WTC11 (cell line): ENCODE data around the gene GPR61. TPM values are rescaled to one million over a fixed set of nuclear protein-coding genes. Genes with fewer than 3 reads are reported as not detected.

Source experiments
- ATAC-seq: fragments of 200-7000 bp; cut with Tn5 transposase; 2 replicates; pipeline ENCODE4 v1.10.0; 2021; ENCODE audit warnings: mild to moderate bottlenecking, moderate library complexity
- CTCF ChIA-PET: fragments of 300-600 bp; sonication (Branson Sonifier 250); formaldehyde crosslinking; loops from one replicate; lab custom pipeline; 2021; ENCODE audit warnings: antibody characterized with exemption; lab: Charles Lee
- POLR2A ChIA-PET: fragments of 350-600 bp; sonication (Branson Sonifier 250); formaldehyde crosslinking; loops from one replicate; lab custom pipeline; 2021; ENCODE audit warnings: antibody characterized with exemption; lab: Charles Lee
- DNase-seq: peaks from one replicate; pipeline ENCODE4 v3.0.0; 2021; ENCODE audit warnings: low spot score
- H3K27ac Mint-ChIP-seq: 2 replicates; pipeline ENCODE4 v1.8.0; 2021; ENCODE audit warnings: mixed read lengths
- H3K27me3 Mint-ChIP-seq: 2 replicates; pipeline ENCODE4 v1.8.0; 2021; ENCODE audit warnings: low read depth, mild to moderate bottlenecking, moderate library complexity, mixed read lengths
- H3K36me3 Mint-ChIP-seq: 2 replicates; pipeline ENCODE4 v1.8.0; 2021; ENCODE audit warnings: mixed read lengths
- H3K4me1 Mint-ChIP-seq: 2 replicates; pipeline ENCODE4 v1.8.0; 2022; ENCODE audit warnings: mixed read lengths
- H3K4me3 Mint-ChIP-seq: 2 replicates; pipeline ENCODE4 v1.8.0; 2021; ENCODE audit warnings: mild to moderate bottlenecking, moderate library complexity, mixed read lengths
- H3K9me3 Mint-ChIP-seq: 2 replicates; pipeline ENCODE4 v1.8.0; 2021; ENCODE audit warnings: mixed read lengths
- CREB1 ChIP-seq: sonication (generic); formaldehyde crosslinking; IDR thresholded peaks from 2 replicates; pipeline ENCODE4 v1.8.0; 2023; ENCODE audit warnings: mild to moderate bottlenecking, missing genetic modification reagents
- CREM ChIP-seq: sonication (generic); formaldehyde crosslinking; IDR thresholded peaks from 2 replicates; pipeline ENCODE4 v1.8.1; 2022; ENCODE audit warnings: mild to moderate bottlenecking, missing genetic modification reagents, moderate library complexity
- ETV6 ChIP-seq: sonication (generic); formaldehyde crosslinking; IDR thresholded peaks from 2 replicates; pipeline ENCODE4 v1.8.1; 2022; ENCODE audit warnings: mild to moderate bottlenecking, missing genetic modification reagents
- FOXK1 ChIP-seq: sonication (generic); formaldehyde crosslinking; IDR thresholded peaks from 2 replicates; pipeline ENCODE4 v1.8.0; 2022; ENCODE audit warnings: mild to moderate bottlenecking, moderate library complexity, missing genetic modification reagents
- FOXP1 ChIP-seq: sonication (generic); formaldehyde crosslinking; IDR thresholded peaks from 2 replicates; pipeline ENCODE4 v1.8.0; 2022; ENCODE audit warnings: missing genetic modification reagents, mild to moderate bottlenecking, moderate library complexity, borderline replicate concordance
- GTF2I ChIP-seq: fragments of 250-450 bp; sonication (Bioruptor Pico); conservative IDR thresholded peaks from 2 replicates; pipeline ENCODE4 v1.4.0; 2021; ENCODE audit warnings: mild to moderate bottlenecking
- IRF2 ChIP-seq: sonication (generic); formaldehyde crosslinking; IDR thresholded peaks from 2 replicates; pipeline ENCODE4 v1.8.0; 2022; ENCODE audit warnings: low read depth, missing genetic modification reagents, borderline replicate concordance
- MXD4 ChIP-seq: fragments of 250-450 bp; sonication (Bioruptor Pico); IDR thresholded peaks from 2 replicates; pipeline ENCODE4 v1.8.0; 2021; ENCODE audit warnings: mild to moderate bottlenecking, moderate library complexity, borderline replicate concordance
- NFE2L1 ChIP-seq: sonication (generic); formaldehyde crosslinking; IDR thresholded peaks from 2 replicates; pipeline ENCODE4 v1.8.1; 2023; ENCODE audit warnings: missing genetic modification reagents
- NR1H2 ChIP-seq: sonication (generic); formaldehyde crosslinking; IDR thresholded peaks from 2 replicates; pipeline ENCODE4 v1.9.0; 2021; ENCODE audit warnings: mild to moderate bottlenecking, moderate library complexity, missing genetic modification reagents
- RELA ChIP-seq: sonication (generic); formaldehyde crosslinking; IDR thresholded peaks from 2 replicates; pipeline ENCODE4 v1.8.1; 2022; ENCODE audit warnings: missing genetic modification reagents, mild to moderate bottlenecking, borderline replicate concordance
- SMAD4 ChIP-seq: sonication (generic); formaldehyde crosslinking; IDR thresholded peaks from 2 replicates; pipeline ENCODE4 v1.8.0; 2022; ENCODE audit warnings: mild to moderate bottlenecking, missing genetic modification reagents
- TCF7 ChIP-seq: sonication (generic); formaldehyde crosslinking; IDR thresholded peaks from 2 replicates; pipeline ENCODE4 v1.8.0; 2022; ENCODE audit warnings: mild to moderate bottlenecking, low read depth, missing genetic modification reagents, moderate library complexity
- TP53 ChIP-seq: sonication (generic); formaldehyde crosslinking; IDR thresholded peaks from 2 replicates; pipeline ENCODE4 v1.8.1; 2023; ENCODE audit warnings: mild to moderate bottlenecking, missing genetic modification reagents
- ZNF232 ChIP-seq: sonication (generic); formaldehyde crosslinking; IDR thresholded peaks from 2 replicates; pipeline ENCODE4 v1.8.0; 2022; ENCODE audit warnings: mild to moderate bottlenecking, missing genetic modification reagents
- ZNF671 ChIP-seq: fragments of 250-450 bp; sonication (Bioruptor Pico); IDR thresholded peaks from 2 replicates; pipeline ENCODE4 v1.8.0; 2021; ENCODE audit warnings: mild to moderate bottlenecking
- total RNA-seq: library from RNA; stranded (reverse); gene quantifications from 3 replicates; pipeline ENCODE4 v1.2.3, GENCODE V29; 2021
- TF ChIP-seq, protein P1 (sequence below): sonication (generic); formaldehyde crosslinking; IDR thresholded peaks from 2 replicates; pipeline ENCODE4 v1.8.0; 2022; ENCODE audit warnings: mild to moderate bottlenecking, missing genetic modification reagents
- TF ChIP-seq, protein P2 (sequence below): sonication (generic); formaldehyde crosslinking; IDR thresholded peaks from 2 replicates; pipeline ENCODE4 v1.8.1; 2022; ENCODE audit warnings: low read depth, mild to moderate bottlenecking, moderate library complexity, missing genetic modification reagents, borderline replicate concordance
- TF ChIP-seq, protein P3 (sequence below): sonication (generic); formaldehyde crosslinking; IDR thresholded peaks from 2 replicates; pipeline ENCODE4 v1.8.0; 2022; ENCODE audit warnings: mild to moderate bottlenecking, missing genetic modification reagents
- TF ChIP-seq, protein P4 (sequence below): sonication (generic); formaldehyde crosslinking; IDR thresholded peaks from 2 replicates; pipeline ENCODE4 v1.8.0; 2023; ENCODE audit warnings: missing genetic modification reagents, mild to moderate bottlenecking, borderline replicate concordance

The GPR61 gene
- total RNA-seq, 1 experiment from 2014 or later = 0.42 TPM

DNA sequence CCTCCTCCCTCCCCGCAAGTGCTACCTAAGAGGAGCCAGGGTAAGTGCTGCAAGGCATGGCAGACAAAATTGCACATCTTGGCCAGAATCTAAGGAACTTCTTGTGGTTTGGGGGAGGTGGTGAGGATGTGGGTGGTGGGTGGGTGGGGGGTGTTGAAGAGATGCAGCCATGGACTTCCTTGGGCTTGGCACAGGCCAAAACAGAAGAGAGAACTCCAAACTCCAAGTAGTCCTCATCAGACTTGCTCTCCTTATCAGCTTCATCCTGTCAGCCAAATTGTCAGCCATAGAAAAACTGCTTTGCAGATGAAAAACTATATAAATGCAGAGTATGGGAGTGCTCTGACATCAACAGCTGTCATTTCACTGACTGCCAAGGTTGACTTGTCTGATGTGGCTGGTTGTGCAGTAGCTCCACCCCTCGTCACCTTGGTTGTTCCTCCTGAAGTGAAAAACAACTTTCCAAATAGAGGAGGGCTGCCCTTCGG is 37.3 kb upstream of the GPR61 start:
- ChIA-PET POLR2A (no interaction called here), CTCF (interaction anchor here (0.8 to 2.1 kb wide), 4 partner anchors 8 to 44 kb away, joined by 3 to 13 read pairs (median 4); partner anchors contain the start of gene CYB561D1)
- no peaks in the 10 kb centered on the region for H3K36me3 Mint-ChIP-seq
- H3K4me1 Mint-ChIP-seq = peaks cover 27% of the 10 kb centered on the region
- no peak for DNase-seq
- no peak overlapping the region for H3K27ac Mint-ChIP-seq
- peaks cover 8% of the 10 kb centered on the region for H3K27me3 Mint-ChIP-seq
- no peaks in the 10 kb centered on the region for H3K9me3 Mint-ChIP-seq
- no peak overlapping the region for H3K4me3 Mint-ChIP-seq
- no peak for ATAC-seq
- TF ChIP-seq TCF7 (CRISPR knock-in tag) (no peak), TP53 (CRISPR knock-in tag) (no peak), RELA (CRISPR knock-in tag) (no peak), FOXP1 (CRISPR knock-in tag) (no peak), GTF2I (CRISPR knock-in tag) (no peak), NFE2L1 (CRISPR knock-in tag) (no peak), SMAD4 (CRISPR knock-in tag) (no peak), MXD4 (CRISPR knock-in tag) (no peak), CREM (CRISPR knock-in tag) (no peak), CREB1 (CRISPR knock-in tag) (no peak), NR1H2 (CRISPR knock-in tag) (no peak), ETV6 (CRISPR knock-in tag) (no peak)
- TF ChIP-seq, protein P1, sequence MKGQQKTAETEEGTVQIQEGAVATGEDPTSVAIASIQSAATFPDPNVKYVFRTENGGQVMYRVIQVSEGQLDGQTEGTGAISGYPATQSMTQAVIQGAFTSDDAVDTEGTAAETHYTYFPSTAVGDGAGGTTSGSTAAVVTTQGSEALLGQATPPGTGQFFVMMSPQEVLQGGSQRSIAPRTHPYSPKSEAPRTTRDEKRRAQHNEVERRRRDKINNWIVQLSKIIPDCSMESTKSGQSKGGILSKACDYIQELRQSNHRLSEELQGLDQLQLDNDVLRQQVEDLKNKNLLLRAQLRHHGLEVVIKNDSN (CRISPR knock-in tag) = no peak
- TF ChIP-seq, protein P2, sequence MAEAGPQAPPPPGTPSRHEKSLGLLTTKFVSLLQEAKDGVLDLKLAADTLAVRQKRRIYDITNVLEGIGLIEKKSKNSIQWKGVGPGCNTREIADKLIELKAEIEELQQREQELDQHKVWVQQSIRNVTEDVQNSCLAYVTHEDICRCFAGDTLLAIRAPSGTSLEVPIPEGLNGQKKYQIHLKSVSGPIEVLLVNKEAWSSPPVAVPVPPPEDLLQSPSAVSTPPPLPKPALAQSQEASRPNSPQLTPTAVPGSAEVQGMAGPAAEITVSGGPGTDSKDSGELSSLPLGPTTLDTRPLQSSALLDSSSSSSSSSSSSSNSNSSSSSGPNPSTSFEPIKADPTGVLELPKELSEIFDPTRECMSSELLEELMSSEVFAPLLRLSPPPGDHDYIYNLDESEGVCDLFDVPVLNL (CRISPR knock-in tag) = no peak
- TF ChIP-seq, protein P3, sequence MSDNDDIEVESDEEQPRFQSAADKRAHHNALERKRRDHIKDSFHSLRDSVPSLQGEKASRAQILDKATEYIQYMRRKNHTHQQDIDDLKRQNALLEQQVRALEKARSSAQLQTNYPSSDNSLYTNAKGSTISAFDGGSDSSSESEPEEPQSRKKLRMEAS (CRISPR knock-in tag) = no peak

DNA sequence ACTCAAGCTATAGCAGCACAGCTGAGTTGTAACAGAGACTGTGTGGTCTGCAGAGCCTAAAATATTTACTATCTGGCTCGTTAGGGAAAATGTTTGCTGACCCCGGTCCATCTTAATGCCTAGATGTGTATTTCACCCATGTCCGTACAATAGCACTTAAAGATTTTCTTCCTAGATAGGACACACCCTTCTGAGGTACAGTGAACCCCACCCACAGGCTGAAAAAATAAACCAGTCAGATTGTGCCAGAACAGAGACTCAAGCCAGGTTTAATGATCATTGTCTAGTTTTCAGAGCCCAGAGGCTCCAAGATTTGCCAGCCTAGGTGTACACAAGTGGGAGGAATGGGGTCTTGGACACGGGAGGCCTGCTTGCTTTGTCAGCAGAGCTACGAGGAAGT is 35.7 kb upstream of the GPR61 start:
- Mint-ChIP-seq H3K4me1 (peaks cover 18% of the 10 kb centered on the region), H3K4me3 (no peak overlapping the region), H3K36me3 (no peaks in the 10 kb centered on the region), H3K9me3 (no peaks in the 10 kb centered on the region), H3K27ac (no peak overlapping the region), H3K27me3 (peaks cover 23% of the 10 kb centered on the region)
- CTCF ChIA-PET = interaction anchor here (1.1 to 7.6 kb wide), 5 partner anchors 10 to 126 kb away, joined by 3 to 128 read pairs (median 9); partner anchors contain the start of gene CYB561D1
- POLR2A ChIA-PET = no interaction called here
- TF ChIP-seq, protein P2 (CRISPR knock-in tag) = no peak
- TF ChIP-seq IRF2 (CRISPR knock-in tag) (no peak), ZNF671 (CRISPR knock-in tag) (no peak)
- DNase-seq = no peak
- ATAC-seq = no peak

DNA sequence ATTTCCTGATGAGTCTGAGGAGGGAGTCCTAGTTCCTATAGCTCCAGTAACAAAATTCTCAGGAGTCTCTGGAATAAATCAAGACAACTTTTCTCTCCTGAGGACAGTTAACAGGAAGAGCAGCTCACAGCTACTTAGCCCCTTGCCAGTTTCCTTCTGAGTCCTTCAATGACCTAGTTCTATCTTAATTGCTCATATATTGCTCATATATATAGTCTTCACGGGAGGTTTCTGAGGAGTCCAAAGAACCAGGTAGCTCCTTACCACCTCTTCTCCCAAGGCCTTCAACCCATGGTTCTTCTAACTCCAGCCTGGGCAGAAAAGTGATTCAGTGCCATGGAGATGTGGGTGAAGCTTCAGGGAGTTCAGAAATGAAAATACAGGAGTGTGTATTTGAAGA is 34.7 kb upstream of the GPR61 start:
- no peak for ATAC-seq
- no peaks in the 10 kb centered on the region for H3K9me3 Mint-ChIP-seq
- POLR2A ChIA-PET = no interaction called here
- no peaks in the 10 kb centered on the region for H3K36me3 Mint-ChIP-seq
- CTCF ChIA-PET = interaction anchor here (1.0 to 7.6 kb wide), 5 partner anchors 7 to 26 kb away, joined by 3 to 128 read pairs (median 9); partner anchors contain the start of gene CYB561D1
- H3K4me1 Mint-ChIP-seq = peaks cover 13% of the 10 kb centered on the region
- DNase-seq = no peak
- peaks cover 29% of the 10 kb centered on the region for H3K27me3 Mint-ChIP-seq
- H3K27ac Mint-ChIP-seq = no peak overlapping the region
- no peak overlapping the region for H3K4me3 Mint-ChIP-seq
- TF ChIP-seq ZNF232 (CRISPR knock-in tag) (no peak), FOXK1 (no peak)
- TF ChIP-seq, protein P4, sequence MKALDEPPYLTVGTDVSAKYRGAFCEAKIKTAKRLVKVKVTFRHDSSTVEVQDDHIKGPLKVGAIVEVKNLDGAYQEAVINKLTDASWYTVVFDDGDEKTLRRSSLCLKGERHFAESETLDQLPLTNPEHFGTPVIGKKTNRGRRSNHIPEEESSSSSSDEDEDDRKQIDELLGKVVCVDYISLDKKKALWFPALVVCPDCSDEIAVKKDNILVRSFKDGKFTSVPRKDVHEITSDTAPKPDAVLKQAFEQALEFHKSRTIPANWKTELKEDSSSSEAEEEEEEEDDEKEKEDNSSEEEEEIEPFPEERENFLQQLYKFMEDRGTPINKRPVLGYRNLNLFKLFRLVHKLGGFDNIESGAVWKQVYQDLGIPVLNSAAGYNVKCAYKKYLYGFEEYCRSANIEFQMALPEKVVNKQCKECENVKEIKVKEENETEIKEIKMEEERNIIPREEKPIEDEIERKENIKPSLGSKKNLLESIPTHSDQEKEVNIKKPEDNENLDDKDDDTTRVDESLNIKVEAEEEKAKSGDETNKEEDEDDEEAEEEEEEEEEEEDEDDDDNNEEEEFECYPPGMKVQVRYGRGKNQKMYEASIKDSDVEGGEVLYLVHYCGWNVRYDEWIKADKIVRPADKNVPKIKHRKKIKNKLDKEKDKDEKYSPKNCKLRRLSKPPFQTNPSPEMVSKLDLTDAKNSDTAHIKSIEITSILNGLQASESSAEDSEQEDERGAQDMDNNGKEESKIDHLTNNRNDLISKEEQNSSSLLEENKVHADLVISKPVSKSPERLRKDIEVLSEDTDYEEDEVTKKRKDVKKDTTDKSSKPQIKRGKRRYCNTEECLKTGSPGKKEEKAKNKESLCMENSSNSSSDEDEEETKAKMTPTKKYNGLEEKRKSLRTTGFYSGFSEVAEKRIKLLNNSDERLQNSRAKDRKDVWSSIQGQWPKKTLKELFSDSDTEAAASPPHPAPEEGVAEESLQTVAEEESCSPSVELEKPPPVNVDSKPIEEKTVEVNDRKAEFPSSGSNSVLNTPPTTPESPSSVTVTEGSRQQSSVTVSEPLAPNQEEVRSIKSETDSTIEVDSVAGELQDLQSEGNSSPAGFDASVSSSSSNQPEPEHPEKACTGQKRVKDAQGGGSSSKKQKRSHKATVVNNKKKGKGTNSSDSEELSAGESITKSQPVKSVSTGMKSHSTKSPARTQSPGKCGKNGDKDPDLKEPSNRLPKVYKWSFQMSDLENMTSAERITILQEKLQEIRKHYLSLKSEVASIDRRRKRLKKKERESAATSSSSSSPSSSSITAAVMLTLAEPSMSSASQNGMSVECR (CRISPR knock-in tag) = no peak
